Immature natural killer cell (primary cell): ENCODE results near the gene MAGI1. TPM values are rescaled to one million over a fixed set of nuclear protein-coding genes. Genes with fewer than 3 reads are reported as not detected.

ENCODE experiments used
- DNase-seq, 3 donors: peaks; one replicate each; pipeline ENCODE4 v3.0.0; 2022; ENCODE audit warnings: mixed read lengths in 1 of 3
- H3K27ac Mint-ChIP-seq, 6 donors: one replicate each; pipeline ENCODE4 v1.8.0; 2020; ENCODE audit warnings: mixed read lengths in 6 of 6, mild to moderate bottlenecking in 5 of 6, inconsistent platforms in 4 of 6, moderate library complexity in 3 of 6
- H3K27me3 Mint-ChIP-seq, 3 donors: one replicate each; pipeline ENCODE4 v1.8.0; 2020 to 2021; ENCODE audit warnings: low read depth in 3 of 3, mild to moderate bottlenecking in 3 of 3, mixed read lengths in 3 of 3, moderate library complexity in 3 of 3, inconsistent platforms in 1 of 3
- H3K36me3 Mint-ChIP-seq, 3 donors: one replicate each; pipeline ENCODE4 v1.8.0; 2020; ENCODE audit warnings: mixed read lengths in 3 of 3, inconsistent platforms in 2 of 3, mild to moderate bottlenecking in 2 of 3
- H3K4me1 Mint-ChIP-seq, 2 donors: one replicate each; pipeline ENCODE4 v1.8.0; 2020; ENCODE audit warnings: inconsistent platforms in 2 of 2, mild to moderate bottlenecking in 2 of 2, mixed read lengths in 2 of 2, moderate library complexity in 1 of 2
- H3K4me3 Mint-ChIP-seq, 5 donors: one replicate each; pipeline ENCODE4 v1.8.0; 2020; ENCODE audit warnings: mild to moderate bottlenecking in 5 of 5, mixed read lengths in 5 of 5, inconsistent platforms in 3 of 5, moderate library complexity in 3 of 5
- H3K9me3 Mint-ChIP-seq, 6 donors: one replicate each; pipeline ENCODE4 v1.8.0; 2020; ENCODE audit warnings: mild to moderate bottlenecking in 6 of 6, mixed read lengths in 6 of 6, inconsistent platforms in 4 of 6, moderate library complexity in 3 of 6
- polyA plus RNA-seq, 3 donors: library from polyadenylated mRNA; unstranded; fragments of 300-500 nt; fragmentation: Illumina TruSeq; gene quantifications; one replicate each; pipeline ENCODE4 v1.2.3, GENCODE V29; 2021

MAGI1 gene
- polyA plus RNA-seq, 3 donors from 2014 or later, result not detected

- Mint-ChIP-seq H3K27me3 (peaks cover 0 to 6% (median 0%) of the 10 kb centered on the region in 3 donors), H3K4me1 (no peaks in the 10 kb centered on the region), H3K36me3 (no peaks in the 10 kb centered on the region), H3K27ac (no peak overlapping the region), H3K9me3 (peaks cover 0 to 5% (median 0%) of the 10 kb centered on the region in 6 donors), H3K4me3 (no peak overlapping the region)
- DNase-seq, result no peak
Observed at GRCh38 chr3:65992106-65992505, 46.6 kb downstream of the MAGI1 start.

DNA sequence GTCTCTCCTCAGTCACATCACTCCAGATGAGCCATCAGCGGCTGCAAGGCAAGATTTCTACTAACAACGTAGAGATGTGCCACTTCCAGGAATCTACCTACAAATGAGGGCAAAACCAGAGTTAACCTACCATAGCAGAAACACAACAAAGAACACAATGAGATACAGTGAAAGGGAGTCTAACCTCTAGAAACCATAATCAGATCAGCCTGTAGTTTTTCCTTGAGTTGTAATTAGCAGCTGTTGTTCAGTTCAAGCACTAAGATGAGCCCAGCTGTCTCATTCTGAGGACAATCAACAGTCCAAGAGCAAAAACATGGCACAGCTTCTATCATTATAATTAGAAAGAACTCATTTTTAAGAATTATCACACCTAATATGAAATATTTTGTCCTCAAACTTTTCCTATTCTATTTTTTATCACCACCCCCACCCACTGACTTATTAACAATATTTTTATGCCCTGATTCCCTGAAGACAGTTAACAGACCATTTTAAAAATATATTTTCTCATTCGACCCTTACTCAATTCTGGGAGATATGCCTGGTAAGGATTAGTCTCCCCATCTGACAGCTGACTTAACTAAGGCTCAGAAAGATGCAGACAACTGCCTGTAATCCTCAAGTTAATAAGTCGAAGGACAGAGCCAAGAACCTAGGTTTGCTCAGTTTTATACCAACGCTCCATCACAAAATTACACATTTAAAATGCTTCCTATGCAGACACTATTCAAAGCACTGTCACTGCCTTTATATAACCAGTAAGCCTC is 50.1 kb downstream of the MAGI1 start:
- no peaks in the 10 kb centered on the region for H3K36me3 Mint-ChIP-seq
- no peaks in the 10 kb centered on the region for H3K4me1 Mint-ChIP-seq
- no peak overlapping the region for H3K4me3 Mint-ChIP-seq
- peaks cover 0 to 3% (median 0%) of the 10 kb centered on the region in 6 donors for H3K9me3 Mint-ChIP-seq
- H3K27ac Mint-ChIP-seq, result no peak overlapping the region
- H3K27me3 Mint-ChIP-seq, result peaks cover 0 to 2% (median 0%) of the 10 kb centered on the region in 3 donors
- no peak for DNase-seq

GRCh38 chr3:65986285-65986684 is 52.4 kb downstream of the MAGI1 start:
- Mint-ChIP-seq H3K27me3 (no peaks in the 10 kb centered on the region), H3K36me3 (no peaks in the 10 kb centered on the region), H3K27ac (no peak overlapping the region), H3K4me3 (no peak overlapping the region), H3K4me1 (no peaks in the 10 kb centered on the region), H3K9me3 (peaks cover 0 to 3% (median 0%) of the 10 kb centered on the region in 6 donors)
- no peak for DNase-seq

DNA sequence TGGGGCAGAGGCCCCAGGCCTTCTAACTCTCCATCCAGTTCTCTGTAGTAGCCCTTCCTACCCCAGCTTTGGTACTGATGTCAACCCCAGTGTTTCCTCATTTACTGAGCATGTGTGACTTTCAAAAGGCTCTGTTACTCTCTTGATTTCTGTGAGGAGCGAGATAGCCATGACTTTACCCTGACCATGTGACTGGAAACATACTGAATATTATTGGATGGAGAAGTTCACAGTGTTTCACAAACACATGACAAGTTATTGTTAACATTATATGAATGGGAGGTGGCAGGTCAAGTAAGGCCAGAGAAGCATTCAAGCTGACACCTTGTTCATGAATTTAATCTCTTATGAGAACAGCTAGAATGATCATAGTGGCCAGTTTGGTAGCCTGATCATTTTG is 53.7 kb downstream of the MAGI1 start:
- DNase-seq, result no peak
- no peaks in the 10 kb centered on the region for H3K36me3 Mint-ChIP-seq
- no peak overlapping the region for H3K27ac Mint-ChIP-seq
- no peaks in the 10 kb centered on the region for H3K4me1 Mint-ChIP-seq
- H3K9me3 Mint-ChIP-seq, result peaks cover 0 to 3% (median 0%) of the 10 kb centered on the region in 6 donors
- H3K27me3 Mint-ChIP-seq, result no peaks in the 10 kb centered on the region
- no peak overlapping the region for H3K4me3 Mint-ChIP-seq

GRCh38 chr3:65983100-65983499 is 55.6 kb downstream of the MAGI1 start:
- no peak overlapping the region for H3K4me3 Mint-ChIP-seq
- peaks cover 0 to 3% (median 0%) of the 10 kb centered on the region in 6 donors for H3K9me3 Mint-ChIP-seq
- no peaks in the 10 kb centered on the region for H3K27me3 Mint-ChIP-seq
- no peaks in the 10 kb centered on the region for H3K4me1 Mint-ChIP-seq
- no peaks in the 10 kb centered on the region for H3K36me3 Mint-ChIP-seq
- no peak for DNase-seq
- H3K27ac Mint-ChIP-seq, result no peak overlapping the region

DNA sequence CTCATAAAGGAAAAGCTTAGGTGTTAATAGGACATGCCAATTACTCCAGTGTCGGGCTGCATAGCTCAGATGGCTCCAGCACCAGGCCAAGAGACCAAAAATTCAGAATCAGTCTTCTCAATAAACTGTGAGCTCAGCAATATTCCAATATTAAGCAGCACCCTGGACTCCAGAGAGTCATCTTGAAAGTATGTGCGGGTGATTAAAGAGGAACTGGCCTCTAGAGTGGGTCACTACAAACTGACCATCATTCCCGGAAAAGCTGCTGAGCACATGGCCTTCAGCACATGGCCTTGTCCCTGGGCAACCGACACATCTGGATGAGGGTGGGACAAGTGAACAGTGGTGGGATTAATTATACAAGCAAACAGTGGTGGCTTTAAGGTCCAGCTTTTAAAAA is 59.0 kb downstream of the MAGI1 start:
- DNase-seq, result no peak
- H3K4me1 Mint-ChIP-seq, result no peaks in the 10 kb centered on the region
- no peak overlapping the region for H3K27ac Mint-ChIP-seq
- no peaks in the 10 kb centered on the region for H3K36me3 Mint-ChIP-seq
- H3K27me3 Mint-ChIP-seq, result peaks cover 0 to 2% (median 0%) of the 10 kb centered on the region in 3 donors
- H3K9me3 Mint-ChIP-seq, result peaks cover 0 to 6% (median 2%) of the 10 kb centered on the region in 6 donors
- H3K4me3 Mint-ChIP-seq, result no peak overlapping the region

- H3K27me3 Mint-ChIP-seq, result peaks cover 0 to 2% (median 0%) of the 10 kb centered on the region in 3 donors
- H3K4me3 Mint-ChIP-seq, result no peak overlapping the region
- no peak overlapping the region for H3K27ac Mint-ChIP-seq
- DNase-seq, result no peak
- H3K9me3 Mint-ChIP-seq, result peaks cover 0 to 8% (median 2%) of the 10 kb centered on the region in 6 donors
- H3K36me3 Mint-ChIP-seq, result no peaks in the 10 kb centered on the region
- H3K4me1 Mint-ChIP-seq, result no peaks in the 10 kb centered on the region
Observed at GRCh38 chr3:65979162-65979561, 59.6 kb downstream of the MAGI1 start.

DNA sequence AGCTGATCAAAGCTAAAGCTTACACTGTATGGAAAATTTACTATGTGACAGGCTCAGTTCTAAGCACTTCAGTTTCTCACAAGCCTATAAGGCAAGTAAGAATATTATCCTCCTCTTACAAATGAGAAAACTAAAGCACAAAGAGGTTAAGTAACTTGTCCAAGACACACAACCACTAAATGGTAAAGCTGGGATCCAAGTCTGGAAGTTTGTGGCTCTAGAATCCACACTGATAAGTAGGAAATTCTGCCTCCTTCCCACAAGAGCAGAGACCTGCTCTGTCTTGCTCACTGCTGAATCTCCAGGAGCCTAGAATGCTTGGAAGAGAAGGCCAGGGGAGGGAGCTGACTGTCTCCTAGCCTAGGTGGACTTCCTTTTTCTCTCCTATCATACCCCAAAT is 60.6 kb downstream of the MAGI1 start:
- H3K9me3 Mint-ChIP-seq, result peaks cover 0 to 8% (median 2%) of the 10 kb centered on the region in 6 donors
- H3K4me3 Mint-ChIP-seq, result no peak overlapping the region
- peaks cover 0 to 2% (median 0%) of the 10 kb centered on the region in 3 donors for H3K27me3 Mint-ChIP-seq
- H3K4me1 Mint-ChIP-seq, result no peaks in the 10 kb centered on the region
- no peak overlapping the region for H3K27ac Mint-ChIP-seq
- no peaks in the 10 kb centered on the region for H3K36me3 Mint-ChIP-seq
- DNase-seq, result no peak

DNA sequence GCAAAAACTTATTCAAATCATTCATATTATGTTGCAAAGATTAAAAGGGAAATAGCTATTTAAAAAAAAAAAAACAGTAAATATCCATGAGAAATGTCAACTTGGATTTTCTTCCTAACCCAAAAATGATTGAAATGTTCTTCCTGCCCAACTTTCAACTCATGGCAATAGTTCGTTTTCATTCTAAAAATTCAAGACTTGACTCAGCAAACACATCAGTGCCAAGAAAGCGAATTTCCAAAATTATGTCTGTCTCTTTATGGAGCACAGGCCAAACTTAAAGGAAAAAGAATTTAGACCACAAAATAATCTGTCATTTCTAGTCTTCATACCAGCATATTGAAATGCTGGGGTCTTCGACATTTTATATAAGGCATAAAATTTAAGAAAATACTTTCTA is 63.7 kb downstream of the MAGI1 start:
- H3K9me3 Mint-ChIP-seq, result peaks cover 0 to 8% (median 2%) of the 10 kb centered on the region in 6 donors
- H3K27me3 Mint-ChIP-seq, result peaks cover 0 to 2% (median 0%) of the 10 kb centered on the region in 3 donors
- no peak for DNase-seq
- H3K27ac Mint-ChIP-seq, result no peak overlapping the region
- no peaks in the 10 kb centered on the region for H3K36me3 Mint-ChIP-seq
- H3K4me3 Mint-ChIP-seq, result no peak overlapping the region
- H3K4me1 Mint-ChIP-seq, result no peaks in the 10 kb centered on the region

- no peak overlapping the region for H3K4me3 Mint-ChIP-seq
- no peaks in the 10 kb centered on the region for H3K36me3 Mint-ChIP-seq
- no peak overlapping the region for H3K27ac Mint-ChIP-seq
- DNase-seq, result no peak
- H3K4me1 Mint-ChIP-seq, result no peaks in the 10 kb centered on the region
- peaks cover 0 to 8% (median 2%) of the 10 kb centered on the region in 6 donors for H3K9me3 Mint-ChIP-seq
- peaks cover 0 to 2% (median 0%) of the 10 kb centered on the region in 3 donors for H3K27me3 Mint-ChIP-seq
Observed at GRCh38 chr3:65974509-65974908, 64.2 kb downstream of the MAGI1 start.

- H3K27ac Mint-ChIP-seq, result no peak overlapping the region
- no peaks in the 10 kb centered on the region for H3K4me1 Mint-ChIP-seq
- peaks cover 0 to 8% (median 1%) of the 10 kb centered on the region in 6 donors for H3K9me3 Mint-ChIP-seq
- H3K27me3 Mint-ChIP-seq, result peaks cover 0 to 2% (median 0%) of the 10 kb centered on the region in 3 donors
- DNase-seq, result no peak
- no peak overlapping the region for H3K4me3 Mint-ChIP-seq
- H3K36me3 Mint-ChIP-seq, result no peaks in the 10 kb centered on the region
Observed at GRCh38 chr3:65972765-65973164, 66.0 kb downstream of the MAGI1 start.

DNA sequence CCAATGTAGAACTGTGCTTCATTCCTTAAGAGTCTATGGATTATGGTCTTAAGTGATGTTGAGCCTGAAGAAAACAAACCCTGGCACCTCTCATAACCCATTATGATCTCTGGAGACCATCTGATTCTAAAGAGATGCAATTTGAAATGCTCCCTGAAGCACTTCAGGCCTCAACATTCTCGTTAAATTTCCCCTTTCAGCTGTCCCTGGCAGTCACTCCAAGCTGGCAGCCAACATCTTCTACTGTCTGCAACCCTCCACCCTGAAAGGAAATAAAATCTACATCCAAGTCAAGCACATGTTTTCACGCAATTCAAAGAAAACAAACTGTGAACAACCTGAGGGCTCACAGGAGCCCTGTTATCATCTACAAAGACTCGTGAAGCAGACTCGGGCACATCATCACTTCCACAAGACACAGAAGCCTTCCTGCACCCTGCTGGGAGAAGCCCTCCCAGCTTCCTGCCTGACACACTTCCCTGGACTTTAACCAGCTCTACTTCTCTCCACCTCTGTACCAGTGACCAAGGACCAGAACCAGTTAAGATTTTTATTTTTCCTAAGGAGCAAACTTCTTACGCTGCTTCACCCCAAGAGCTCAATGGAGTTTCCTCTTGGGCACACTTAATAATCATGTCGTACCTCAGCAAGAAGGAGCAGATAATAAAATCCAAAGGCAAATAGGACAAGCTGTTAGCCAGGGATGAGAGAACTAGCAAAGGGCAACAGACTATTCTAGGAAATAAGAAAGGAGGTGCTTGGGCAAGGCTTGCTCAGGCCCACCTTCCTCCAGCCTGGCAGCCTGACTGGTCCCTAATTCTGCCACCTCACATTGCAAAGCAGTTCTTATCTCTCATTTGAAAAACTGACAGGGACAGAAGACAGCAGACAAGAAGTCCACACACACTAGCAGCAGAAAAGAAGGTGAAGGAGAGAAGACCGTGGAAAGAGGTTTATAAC is 67.1 kb downstream of the MAGI1 start:
- peaks cover 0 to 2% (median 0%) of the 10 kb centered on the region in 3 donors for H3K27me3 Mint-ChIP-seq
- no peak for DNase-seq
- no peak overlapping the region for H3K4me3 Mint-ChIP-seq

DNA sequence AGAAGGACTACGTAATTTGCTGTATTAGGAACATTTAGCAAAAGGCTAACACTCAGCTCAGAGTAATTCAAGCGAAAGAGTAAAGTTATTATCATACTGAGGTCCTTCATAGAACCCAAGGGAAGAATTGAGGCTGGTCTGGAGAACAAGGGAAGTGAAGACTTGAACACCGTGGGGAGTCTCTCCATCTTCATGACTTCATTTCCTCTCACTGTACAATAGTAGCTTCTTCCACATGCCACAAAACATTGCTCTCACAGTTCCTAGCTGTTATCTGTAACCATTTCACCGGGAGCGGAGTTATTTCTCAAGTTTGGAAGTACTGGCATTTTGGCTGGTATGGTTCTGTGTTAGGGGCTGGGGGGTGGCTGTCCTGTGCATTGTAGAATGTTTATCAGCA is 69.7 kb downstream of the MAGI1 start:
- no peak for DNase-seq
- Mint-ChIP-seq H3K9me3 (peaks cover 0 to 7% (median 0%) of the 10 kb centered on the region in 6 donors), H3K36me3 (no peaks in the 10 kb centered on the region), H3K27me3 (peaks cover 0 to 3% (median 2%) of the 10 kb centered on the region in 3 donors), H3K27ac (no peak overlapping the region), H3K4me1 (no peaks in the 10 kb centered on the region), H3K4me3 (no peak overlapping the region)

More for the DNA sequence above, 67.1 kb downstream of the MAGI1 start:
- no peak overlapping the region for H3K27ac Mint-ChIP-seq
- peaks cover 0 to 4% (median 0%) of the 10 kb centered on the region in 6 donors for H3K9me3 Mint-ChIP-seq
- no peaks in the 10 kb centered on the region for H3K36me3 Mint-ChIP-seq
- no peaks in the 10 kb centered on the region for H3K4me1 Mint-ChIP-seq

DNA sequence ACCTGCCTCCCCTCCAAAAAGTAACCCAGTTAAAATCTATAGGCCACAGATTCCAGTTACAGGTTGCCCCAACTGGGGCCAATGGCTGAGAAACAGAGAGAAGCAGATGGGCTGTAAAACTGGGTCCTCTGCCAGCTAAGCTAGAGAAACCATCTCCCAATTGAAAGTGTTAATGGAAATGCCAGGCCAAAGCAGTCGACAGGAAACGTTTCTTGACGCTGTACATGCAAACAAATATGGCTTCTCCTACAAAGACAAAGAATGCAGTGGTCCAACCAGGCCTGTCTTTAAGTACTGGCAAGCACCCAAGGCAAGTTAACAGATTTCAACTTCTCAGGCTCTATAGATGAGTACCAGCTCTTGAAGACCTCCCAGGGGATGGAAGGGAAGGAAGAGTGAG is 71.3 kb downstream of the MAGI1 start:
- Mint-ChIP-seq H3K9me3 (peaks cover 0 to 9% (median 0%) of the 10 kb centered on the region in 6 donors), H3K27ac (no peak overlapping the region), H3K4me1 (no peaks in the 10 kb centered on the region), H3K36me3 (no peaks in the 10 kb centered on the region), H3K4me3 (no peak overlapping the region), H3K27me3 (peaks cover 0 to 5% (median 2%) of the 10 kb centered on the region in 3 donors)
- DNase-seq, result no peak
